IMR-90 (cell line): ENCODE measurements around the gene COL27A1. TPM values are rescaled to one million over a fixed set of nuclear protein-coding genes. Genes with fewer than 3 reads are reported as not detected.
A peak's percentile ranks its signal among the peaks of the same experiment; 100 is the strongest.

Source experiments
- ATAC-seq: fragments of 200-7000 bp; cut with Tn5 transposase; 2 replicates; pipeline ENCODE4 v1.9.1; 2020; ENCODE audit warnings: low read depth, mild to moderate bottlenecking, moderate library complexity
- BruUV-seq: library from RNA; stranded (reverse); fragments of 400-500 nt; replicated peaks from 2 replicates; lab custom pipeline; 2021; lab: Mats Ljungman, UMichigan
- CTCF ChIA-PET: fragments of 300-600 bp; formaldehyde crosslinking; extraction: SDS; loops from one replicate; lab custom pipeline; 2021; ENCODE audit warnings: antibody characterized with exemption; lab: Yijun Ruan, JAX
- POLR2A ChIA-PET: fragments of 300-600 bp; sonication (Branson Sonifier 250); formaldehyde crosslinking; loops from one replicate; lab custom pipeline; 2022; ENCODE audit warnings: antibody characterized with exemption; ENCODE audit not compliant: unreplicated experiment; lab: Charles Lee
- DNase-seq: peaks from one replicate; pipeline ENCODE4 v3.0.0; 2013
- H2AFZ ChIP-seq: replicated peaks from 2 replicates; pipeline ENCODE3; 2013; ENCODE audit warnings: low read length, mild to moderate bottlenecking; ENCODE audit not compliant: poor library complexity
- H2AK5ac ChIP-seq: 2 replicates; pipeline ENCODE4 v1.6.1; 2013; ENCODE audit warnings: low read depth, low read length, inconsistent platforms
- H2AK9ac ChIP-seq: replicated peaks from 2 replicates; pipeline ENCODE3; 2013; ENCODE audit warnings: mild to moderate bottlenecking, low read depth, low read length, moderate library complexity; ENCODE audit not compliant: poor library complexity
- H2BK120ac ChIP-seq: 2 replicates; pipeline ENCODE4 v1.6.1; 2013; ENCODE audit warnings: low read depth, low read length, inconsistent platforms
- H2BK15ac ChIP-seq: 3 replicates; pipeline ENCODE4 v1.6.1; 2013; ENCODE audit warnings: low read depth, low read length, inconsistent platforms
- H2BK20ac ChIP-seq: 2 replicates; pipeline ENCODE4 v1.6.1; 2013; ENCODE audit warnings: low read depth, mild to moderate bottlenecking, inconsistent platforms, low read length, moderate library complexity
- H2BK5ac ChIP-seq: 2 replicates; pipeline ENCODE4 v1.6.1; 2013; ENCODE audit warnings: mild to moderate bottlenecking, low read depth, low read length, inconsistent platforms; ENCODE audit not compliant: poor library complexity, severe bottlenecking
- H3K14ac ChIP-seq: replicated peaks from 2 replicates; pipeline ENCODE4 v1.6.1; 2013; ENCODE audit warnings: low read depth, low read length, inconsistent platforms
- H3K18ac ChIP-seq: 2 replicates; pipeline ENCODE4 v1.6.1; 2013; ENCODE audit warnings: low read depth, low read length, control low read depth
- H3K23ac ChIP-seq: 2 replicates; pipeline ENCODE4 v1.6.1; 2013; ENCODE audit warnings: low read depth, low read length, inconsistent platforms
- H3K27ac ChIP-seq: 2 replicates; pipeline ENCODE4 v1.5.1; 2013; ENCODE audit warnings: mild to moderate bottlenecking, control low read depth, low read length; ENCODE audit not compliant: insufficient read depth
- H3K27me3 ChIP-seq: 2 replicates; pipeline ENCODE4 v1.6.1; 2013; ENCODE audit warnings: low read length; ENCODE audit not compliant: control insufficient read depth, insufficient read depth
- H3K36me3 ChIP-seq: 2 replicates; pipeline ENCODE4 v1.6.1; 2013; ENCODE audit warnings: low read length, mixed read lengths; ENCODE audit not compliant: control insufficient read depth, insufficient read depth
- H3K4ac ChIP-seq: 2 replicates; pipeline ENCODE4 v1.6.1; 2013; ENCODE audit warnings: low read depth, low read length, inconsistent platforms
- H3K4me1 ChIP-seq: 2 replicates; pipeline ENCODE4 v1.6.1; 2013; ENCODE audit warnings: low read length, mixed read lengths; ENCODE audit not compliant: control insufficient read depth, insufficient read depth
- H3K4me2 ChIP-seq: 2 replicates; pipeline ENCODE4 v1.6.1; 2013; ENCODE audit warnings: low read depth, mild to moderate bottlenecking, control low read depth, low read length, moderate library complexity
- H3K4me3 ChIP-seq: 2 replicates; pipeline ENCODE4 v1.5.1; 2013; ENCODE audit warnings: low read depth, mild to moderate bottlenecking, control low read depth, low read length, moderate library complexity; ENCODE audit not compliant: insufficient read depth
- H3K56ac ChIP-seq: 2 replicates; pipeline ENCODE4 v1.6.1; 2013; ENCODE audit warnings: low read length, inconsistent platforms; ENCODE audit not compliant: insufficient read depth; ENCODE audit errors: extremely low read depth
- H3K79me1 ChIP-seq, 2 experiments: 2 replicates each; pipeline ENCODE4 v1.6.1; 2013; ENCODE audit warnings: low read length in 2 of 2, inconsistent platforms in 1 of 2, low read depth in 1 of 2
- H3K9ac ChIP-seq: 2 replicates; pipeline ENCODE4 v1.6.1; 2013; ENCODE audit warnings: low read depth, low read length, control low read depth
- H3K9me1 ChIP-seq: 2 replicates; pipeline ENCODE4 v1.6.1; 2013; ENCODE audit warnings: low read length, inconsistent platforms; ENCODE audit not compliant: insufficient read depth
- H3K9me3 ChIP-seq: 2 replicates; pipeline ENCODE4 v1.6.1; 2013; ENCODE audit warnings: low read length; ENCODE audit not compliant: control insufficient read depth, insufficient read depth
- H4K20me1 ChIP-seq: 2 replicates; pipeline ENCODE4 v1.6.1; 2013; ENCODE audit warnings: low read length, inconsistent platforms; ENCODE audit not compliant: insufficient read depth
- H4K5ac ChIP-seq: 2 replicates; pipeline ENCODE4 v1.6.1; 2013; ENCODE audit warnings: mild to moderate bottlenecking, low read depth, low read length, control low read depth
- H4K8ac ChIP-seq, 2 experiments: 2 replicates each; pipeline ENCODE4 v1.6.1; 2013; ENCODE audit warnings: low read depth in 2 of 2, low read length in 2 of 2, control low read depth in 1 of 2, inconsistent platforms in 1 of 2
- H4K91ac ChIP-seq: 2 replicates; pipeline ENCODE4 v1.6.1; 2013; ENCODE audit warnings: low read depth, low read length, inconsistent platforms; ENCODE audit not compliant: insufficient read depth
- FOS ChIP-seq: fragments of 150-350 bp; IDR thresholded peaks from 2 replicates; pipeline ENCODE4 v1.6.1; 2016; ENCODE audit warnings: low read depth, low read length
- RAD21 ChIP-seq: IDR thresholded peaks from 2 replicates; pipeline ENCODE4 v1.6.1; 2012; ENCODE audit warnings: low read length, improper control_type of control experiment
- WGBS, 2 experiments: methylation state at CpG; one replicate each; pipeline versions ENCODE4 v1.1.5 to v1.1.7; 2013; ENCODE audit warnings: missing lambda C conversion rate in 2 of 2; ENCODE audit not compliant: insufficient read length in 1 of 2; ENCODE audit errors: extremely low coverage in 2 of 2; 5-methylcytosine and 5-hydroxymethylcytosine counted together
- dilution Hi-C: fragments of 300-500 bp; cut with HindIII; formaldehyde crosslinking; loops from one replicate; pipeline ENCODE4 v1.14.3; 2018; ENCODE audit warnings: low sequenced_read_pairs; ENCODE audit not compliant: unreplicated experiment
- in situ Hi-C: fragments of 300-500 bp; cut with MboI; formaldehyde crosslinking; loops from 3 replicates; pipeline ENCODE4 v1.14.3; 2019; ENCODE audit warnings: low sequenced_read_pairs, inconsistent platforms, mixed read lengths
- intact Hi-C: fragments of 100-400 bp; cut with micrococcal nuclease; formaldehyde crosslinking; loops from 2 replicates; pipeline ENCODE4 v1.10.0; 2022
- polyA plus RNA-seq, 3 experiments: library from polyadenylated mRNA; depleted of rRNA; stranded (reverse); fragments of >200 nt; gene quantifications; 2 replicates each; pipeline ENCODE4 v1.2.3, GENCODE V29; 2012; ENCODE audit warnings: low replicate concordance in 1 of 3
- total RNA-seq: library from RNA; depleted of rRNA; stranded (reverse); fragments of >200 nt; gene quantifications from 2 replicates; pipeline ENCODE4 v1.2.3, GENCODE V29; 2012
- TF ChIP-seq, protein P1 (sequence below): fragments of 150-350 bp; IDR thresholded peaks from 2 replicates; pipeline ENCODE4 v1.6.1; 2016; ENCODE audit warnings: low read depth, mild to moderate bottlenecking, low read length, moderate library complexity, borderline replicate concordance

COL27A1 gene
- total and polyA plus RNA-seq, 2 of the 4 experiments (the other 2 are of a cell fraction) = 3.2 to 18.3 TPM

DNA sequence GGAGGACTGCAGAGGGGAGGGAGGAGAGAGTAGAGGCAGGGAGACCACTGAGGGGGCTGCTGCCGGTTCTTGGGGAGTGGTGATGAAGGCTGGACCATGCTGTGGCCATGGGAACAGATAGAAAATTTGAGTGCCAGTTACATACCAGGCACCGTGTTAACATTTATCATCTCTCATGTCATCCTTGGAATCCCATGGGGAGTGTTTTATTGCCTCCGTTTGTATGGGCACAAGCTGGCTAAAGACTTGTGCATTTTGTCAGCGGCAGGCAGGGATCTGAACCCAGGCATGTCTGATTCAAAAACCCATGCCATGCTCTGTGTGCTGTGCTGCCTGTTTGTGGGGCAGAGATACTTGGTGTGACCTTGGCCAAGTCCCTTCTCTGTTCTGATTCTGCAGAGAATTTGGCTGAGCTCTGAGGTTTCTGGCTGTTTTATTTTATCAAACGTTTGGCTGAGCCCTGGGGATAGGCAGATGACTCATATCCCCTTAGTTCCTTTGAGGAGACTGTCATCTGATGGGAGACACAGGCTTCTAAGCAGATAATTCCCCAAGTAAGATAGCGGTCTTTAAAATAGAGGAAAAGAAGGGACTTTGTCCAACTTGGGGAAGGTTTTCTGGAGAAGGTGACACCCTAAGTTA is 22.2 kb downstream of the COL27A1 start:
- Histone ChIP-seq H2BK5ac (no peak overlapping the region), H4K91ac (peak overlapping the region; percentile 62), H3K4me2 (peak overlapping the region; percentile 7; the same call in 1 of the 2 replicates), H3K18ac (no peak overlapping the region), H3K23ac (peak overlapping the region; percentile 58), H3K27me3 (no peaks in the 10 kb centered on the region), H3K79me1 (peaks cover 13 to 78% of the 10 kb centered on the region in 2 experiments), H3K14ac (peak overlapping the region; percentile 65), H3K9me1 (peaks cover 48% of the 10 kb centered on the region), H4K8ac (peak overlapping the region in 1 of 2 experiments; percentile 73; a peak in 1 of 4 replicates), H3K27ac (peak overlapping the region; percentile 22; the same call in 1 of the 2 replicates), H3K4me3 (no peak overlapping the region), H3K4me1 (peaks cover 53% of the 10 kb centered on the region), H2BK20ac (peak overlapping the region; percentile 80; the same call in 1 of the 2 replicates), H2BK15ac (peak overlapping the region; percentile 25; the same call in 1 of the 3 replicates), H3K4ac (peak overlapping the region; percentile 84), H3K9ac (no peak overlapping the region), H3K56ac (peak overlapping the region; percentile 41; the same call in 1 of the 2 replicates), H2AK5ac (peak overlapping the region; percentile 85), H2AFZ (no peak overlapping the region), H4K20me1 (peaks cover 4% of the 10 kb centered on the region), H3K36me3 (0 out of 2 replicates have a peak, but pooled peaks cover 2% of the 10 kb centered on the region), H3K9me3 (no peaks in the 10 kb centered on the region), H2AK9ac (peak overlapping the region; percentile 74), H2BK120ac (peak overlapping the region; percentile 86), H4K5ac (no peak overlapping the region)
- POLR2A ChIA-PET = no interaction called here
- intact Hi-C loops = no loop called here
- TF ChIP-seq FOS (peak; percentile 82), RAD21 (0 out of 2 replicates have a peak, but pooled peaks have one; percentile 12)
- TF ChIP-seq, protein P1, sequence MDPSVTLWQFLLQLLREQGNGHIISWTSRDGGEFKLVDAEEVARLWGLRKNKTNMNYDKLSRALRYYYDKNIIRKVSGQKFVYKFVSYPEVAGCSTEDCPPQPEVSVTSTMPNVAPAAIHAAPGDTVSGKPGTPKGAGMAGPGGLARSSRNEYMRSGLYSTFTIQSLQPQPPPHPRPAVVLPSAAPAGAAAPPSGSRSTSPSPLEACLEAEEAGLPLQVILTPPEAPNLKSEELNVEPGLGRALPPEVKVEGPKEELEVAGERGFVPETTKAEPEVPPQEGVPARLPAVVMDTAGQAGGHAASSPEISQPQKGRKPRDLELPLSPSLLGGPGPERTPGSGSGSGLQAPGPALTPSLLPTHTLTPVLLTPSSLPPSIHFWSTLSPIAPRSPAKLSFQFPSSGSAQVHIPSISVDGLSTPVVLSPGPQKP = no peak
- dilution Hi-C loops = no loop called here
- DNase-seq (peak; percentile 76), ATAC-seq (peak; percentile 19)
- CTCF ChIA-PET = interaction anchor here (0.9 kb wide), 1 partner anchor 69 kb away, joined by 3 read pairs; no protein-coding TSS in a partner anchor
- WGBS, 2 experiments = no CpG with 5 or more reads among the region's 6 CpGs
- no TSS peak for BruUV-seq
- in situ Hi-C loops = no loop called here
